DND-41 (cell line): ENCODE data around the gene BATF2.

Experiments used
- ATAC-seq: fragments of 200-7000 bp; cut with Tn5 transposase; 3 replicates; pipeline ENCODE4 v1.9.1; 2021; ENCODE audit warnings: low read depth; ENCODE audit not compliant: insufficient read depth
- DNase-seq: peaks from one replicate; pipeline ENCODE4 v3.0.0-alpha.2; 2020
- H2AFZ ChIP-seq: 2 replicates; pipeline ENCODE4 v1.6.0; 2012; ENCODE audit warnings: low read depth, low read length
- H3K27ac ChIP-seq: 2 replicates; pipeline ENCODE4 v1.5.1; 2012; ENCODE audit warnings: low read length, inconsistent platforms
- H3K27me3 ChIP-seq: fragments of 200-600 bp; sonication (generic); 2 replicates; pipeline ENCODE4 v1.6.0; 2012; ENCODE audit warnings: low read length, mild to moderate bottlenecking, inconsistent platforms; ENCODE audit not compliant: insufficient read depth, poor library complexity
- H3K36me3 ChIP-seq: 2 replicates; pipeline ENCODE4 v1.5.1; 2012; ENCODE audit warnings: low read length, inconsistent platforms; ENCODE audit not compliant: insufficient read depth
- H3K4me1 ChIP-seq: 2 replicates; pipeline ENCODE4 v1.5.1; 2012; ENCODE audit warnings: mild to moderate bottlenecking, low read length; ENCODE audit not compliant: insufficient read depth
- H3K4me2 ChIP-seq: 2 replicates; pipeline ENCODE4 v1.6.0; 2012; ENCODE audit warnings: mild to moderate bottlenecking, moderate library complexity, low read length, inconsistent platforms; ENCODE audit not compliant: insufficient read depth
- H3K4me3 ChIP-seq, 2 experiments: fragments of 200-600 bp in 1 of 2; shearing (Covaris generic) in 1 of 2; 2 replicates each; pipeline ENCODE4 v1.5.1; 2012 to 2016; ENCODE audit warnings: inconsistent platforms in 2 of 2, low read length in 2 of 2, mild to moderate bottlenecking in 2 of 2, low read depth in 1 of 2, moderate library complexity in 1 of 2
- H3K79me2 ChIP-seq: 2 replicates; pipeline ENCODE4 v1.6.0; 2012; ENCODE audit warnings: low read length, inconsistent platforms; ENCODE audit not compliant: insufficient read depth
- H3K9ac ChIP-seq: 2 replicates; pipeline ENCODE4 v1.6.0; 2012; ENCODE audit warnings: low read depth, mild to moderate bottlenecking, inconsistent platforms, low read length, moderate library complexity
- H3K9me3 ChIP-seq: 2 replicates; pipeline ENCODE4 v1.5.1; 2012; ENCODE audit warnings: low read length, moderate library complexity, mild to moderate bottlenecking, inconsistent platforms; ENCODE audit not compliant: insufficient read depth, severe bottlenecking
- H4K20me1 ChIP-seq: 2 replicates; pipeline ENCODE4 v1.6.0; 2012; ENCODE audit warnings: low read length; ENCODE audit not compliant: insufficient read depth
- CTCF ChIP-seq: IDR thresholded peaks from 2 replicates; pipeline ENCODE4 v1.5.1; 2012; ENCODE audit warnings: borderline replicate concordance, low read length, moderate library complexity, mild to moderate bottlenecking; ENCODE audit not compliant: poor library complexity, severe bottlenecking; ENCODE audit errors: extremely low read depth
- EZH2 ChIP-seq: IDR thresholded peaks from 3 replicates; pipeline ENCODE4 v1.6.1; 2012; ENCODE audit warnings: borderline replicate concordance, low read depth, mild to moderate bottlenecking, moderate library complexity, low read length, inconsistent platforms; ENCODE audit not compliant: severe bottlenecking

Gene BATF2

GRCh38 chr11:64998690-64999431 is 2.1 kb upstream of the BATF2 start:
- Histone ChIP-seq H3K9ac (peak overlapping the region; percentile 25), H3K27ac (peak overlapping the region; percentile 69), H3K4me1 (peaks cover 30% of the 10 kb centered on the region), H3K4me2 (peak overlapping the region; percentile 24; the same call in 1 of the 2 replicates), H3K79me2 (no peaks in the 10 kb centered on the region), H3K27me3 (no peaks in the 10 kb centered on the region), H3K36me3 (no peaks in the 10 kb centered on the region), H3K4me3 (no peak overlapping the region), H3K9me3 (no peaks in the 10 kb centered on the region), H4K20me1 (no peaks in the 10 kb centered on the region), H2AFZ (peak overlapping the region; percentile 10; the same call in 1 of the 2 replicates)
- peak; percentile 81 for ATAC-seq
- peak; percentile 80 for DNase-seq
- TF ChIP-seq EZH2, result no peak
- no peak for TF ChIP-seq CTCF

GRCh38 chr11:64998141-64998540 is 1.4 kb upstream of the BATF2 start:
- H2AFZ ChIP-seq, result no peak overlapping the region
- no peaks in the 10 kb centered on the region for H4K20me1 ChIP-seq
- H3K9ac ChIP-seq, result no peak overlapping the region
- H3K4me3 ChIP-seq, result no peak overlapping the region
- no peak for TF ChIP-seq CTCF
- TF ChIP-seq EZH2, result no peak
- H3K27me3 ChIP-seq, result no peaks in the 10 kb centered on the region
- no peaks in the 10 kb centered on the region for H3K9me3 ChIP-seq
- peak; percentile 37 for DNase-seq
- peak; percentile 43 for ATAC-seq
- no peaks in the 10 kb centered on the region for H3K36me3 ChIP-seq
- peak overlapping the region; percentile 69 for H3K27ac ChIP-seq
- H3K4me1 ChIP-seq, result peaks cover 30% of the 10 kb centered on the region
- no peaks in the 10 kb centered on the region for H3K79me2 ChIP-seq
- H3K4me2 ChIP-seq, result no peak overlapping the region

GRCh38 chr11:64996327-64996709 is 453 bp downstream of the BATF2 start:
- peaks cover 30% of the 10 kb centered on the region for H3K4me1 ChIP-seq
- H2AFZ ChIP-seq, result no peak overlapping the region
- H3K27ac ChIP-seq, result no peak overlapping the region
- no peak for TF ChIP-seq EZH2
- no peak for TF ChIP-seq CTCF
- no peaks in the 10 kb centered on the region for H3K9me3 ChIP-seq
- no peaks in the 10 kb centered on the region for H3K79me2 ChIP-seq
- H3K36me3 ChIP-seq, result no peaks in the 10 kb centered on the region
- ATAC-seq, result no peak
- H4K20me1 ChIP-seq, result no peaks in the 10 kb centered on the region
- no peak for DNase-seq
- H3K27me3 ChIP-seq, result no peaks in the 10 kb centered on the region
- H3K9ac ChIP-seq, result no peak overlapping the region
- no peak overlapping the region for H3K4me2 ChIP-seq
- no peak overlapping the region for H3K4me3 ChIP-seq
